RWPE2 (cell line): Measurements from ENCODE around the gene CCDC170.

Experiments used
- ATAC-seq: fragments of 200-7000 bp; cut with Tn5 transposase; 3 replicates; pipeline ENCODE4 v1.9.1; 2021; ENCODE audit warnings: low read depth
- DNase-seq: peaks from one replicate; pipeline ENCODE4 v3.0.0-alpha.2; 2020; ENCODE audit warnings: low spot score
- H3K27ac ChIP-seq: fragments of 450-650 bp; 2 replicates; pipeline ENCODE4 v1.5.1; 2017; ENCODE audit warnings: mild to moderate bottlenecking; ENCODE audit not compliant: poor library complexity, severe bottlenecking
- H3K27me3 ChIP-seq: fragments of 250-450 bp; sonication (Bioruptor Pico); 2 replicates; pipeline ENCODE4 v1.5.1; 2021; ENCODE audit warnings: mild to moderate bottlenecking, moderate library complexity; ENCODE audit not compliant: insufficient read depth, poor library complexity, severe bottlenecking
- H3K36me3 ChIP-seq: fragments of 250-450 bp; sonication (Bioruptor Pico); 2 replicates; pipeline ENCODE4 v1.5.1; 2020; ENCODE audit warnings: low read depth, mild to moderate bottlenecking, moderate library complexity
- H3K4me1 ChIP-seq: fragments of 250-450 bp; sonication (Bioruptor Pico); 2 replicates; pipeline ENCODE4 v1.5.1; 2021; ENCODE audit warnings: mild to moderate bottlenecking, moderate library complexity; ENCODE audit not compliant: insufficient read depth, poor library complexity, severe bottlenecking
- H3K4me3 ChIP-seq: fragments of 250-450 bp; sonication (Bioruptor Pico); 2 replicates; pipeline ENCODE4 v1.5.1; 2021; ENCODE audit warnings: mild to moderate bottlenecking, moderate library complexity; ENCODE audit not compliant: severe bottlenecking
- H3K9me3 ChIP-seq: fragments of 250-450 bp; sonication (Bioruptor Pico); 2 replicates; pipeline ENCODE4 v1.5.1; 2021; ENCODE audit warnings: mild to moderate bottlenecking, moderate library complexity; ENCODE audit not compliant: severe bottlenecking
- CTCF ChIP-seq: fragments of 450-650 bp; IDR thresholded peaks from one replicate; pipeline ENCODE4 v1.5.1; 2017; ENCODE audit warnings: mild to moderate bottlenecking, moderate library complexity; ENCODE audit not compliant: poor library complexity, severe bottlenecking

The CCDC170 gene

DNA sequence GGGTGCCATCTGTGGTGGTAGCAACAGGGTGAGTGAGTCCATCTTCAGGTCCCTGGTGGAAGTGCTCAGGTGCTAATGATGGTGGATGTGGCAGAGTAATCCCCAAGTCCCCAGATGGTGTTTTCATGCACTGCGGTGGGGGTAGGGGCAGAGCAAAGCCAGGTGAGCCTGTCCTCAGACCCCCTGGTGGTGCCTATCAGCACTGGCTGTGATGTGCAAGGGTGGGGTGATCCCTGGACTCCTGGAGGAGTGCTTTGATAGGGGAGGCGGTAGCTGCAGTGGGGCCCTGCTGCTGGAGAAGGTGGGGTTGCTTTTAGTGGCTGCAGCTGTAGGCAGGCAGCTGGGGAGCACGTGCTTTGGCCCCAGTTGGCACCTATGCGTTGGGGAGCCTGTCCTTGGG lies 70.8 kb downstream of the CCDC170 start:
- H3K9me3 ChIP-seq: peaks cover 8% of the 10 kb centered on the region
- no peaks in the 10 kb centered on the region for H3K36me3 ChIP-seq
- H3K4me1 ChIP-seq: no peaks in the 10 kb centered on the region
- no peak for ATAC-seq
- TF ChIP-seq CTCF: no peak
- DNase-seq: no peak
- no peak overlapping the region for H3K27ac ChIP-seq
- H3K27me3 ChIP-seq: no peaks in the 10 kb centered on the region
- no peak overlapping the region for H3K4me3 ChIP-seq

DNA sequence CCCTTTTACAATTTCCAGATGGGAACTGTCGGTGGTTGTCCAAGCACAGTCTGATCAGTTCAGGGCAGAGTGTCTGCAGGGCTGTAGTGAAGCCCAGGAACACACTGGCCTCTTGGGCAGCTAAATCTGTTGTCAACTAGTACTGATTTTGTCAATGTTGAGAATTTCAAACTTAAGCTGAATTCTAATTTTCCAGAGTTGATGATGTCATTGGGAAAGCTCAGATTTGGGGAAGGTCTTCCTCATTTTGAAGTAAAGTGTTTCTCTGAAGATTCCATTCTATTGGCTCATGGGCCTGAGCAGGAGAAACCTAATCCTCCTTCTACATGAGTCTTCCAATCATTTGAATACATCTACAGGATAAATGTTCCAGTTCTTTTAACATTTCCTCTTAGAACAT lies 72.1 kb downstream of the CCDC170 start:
- DNase-seq: no peak
- no peaks in the 10 kb centered on the region for H3K4me1 ChIP-seq
- TF ChIP-seq CTCF: no peak
- H3K27ac ChIP-seq: no peak overlapping the region
- H3K27me3 ChIP-seq: no peaks in the 10 kb centered on the region
- ATAC-seq: no peak
- H3K9me3 ChIP-seq: peaks cover 8% of the 10 kb centered on the region
- no peak overlapping the region for H3K4me3 ChIP-seq
- no peaks in the 10 kb centered on the region for H3K36me3 ChIP-seq

GRCh38 chr6:151566557-151566956 lies 72.7 kb downstream of the CCDC170 start:
- H3K4me3 ChIP-seq: no peak overlapping the region
- H3K4me1 ChIP-seq: no peaks in the 10 kb centered on the region
- no peaks in the 10 kb centered on the region for H3K36me3 ChIP-seq
- H3K27me3 ChIP-seq: no peaks in the 10 kb centered on the region
- no peak for TF ChIP-seq CTCF
- no peak for ATAC-seq
- H3K27ac ChIP-seq: no peak overlapping the region
- peaks cover 4% of the 10 kb centered on the region for H3K9me3 ChIP-seq
- DNase-seq: no peak

GRCh38 chr6:151576633-151577032 lies 82.8 kb downstream of the CCDC170 start:
- H3K4me1 ChIP-seq: no peaks in the 10 kb centered on the region
- TF ChIP-seq CTCF: no peak
- no peaks in the 10 kb centered on the region for H3K9me3 ChIP-seq
- no peaks in the 10 kb centered on the region for H3K36me3 ChIP-seq
- H3K27me3 ChIP-seq: no peaks in the 10 kb centered on the region
- ATAC-seq (no peak), DNase-seq (no peak)
- H3K4me3 ChIP-seq: no peak overlapping the region
- no peak overlapping the region for H3K27ac ChIP-seq

DNA sequence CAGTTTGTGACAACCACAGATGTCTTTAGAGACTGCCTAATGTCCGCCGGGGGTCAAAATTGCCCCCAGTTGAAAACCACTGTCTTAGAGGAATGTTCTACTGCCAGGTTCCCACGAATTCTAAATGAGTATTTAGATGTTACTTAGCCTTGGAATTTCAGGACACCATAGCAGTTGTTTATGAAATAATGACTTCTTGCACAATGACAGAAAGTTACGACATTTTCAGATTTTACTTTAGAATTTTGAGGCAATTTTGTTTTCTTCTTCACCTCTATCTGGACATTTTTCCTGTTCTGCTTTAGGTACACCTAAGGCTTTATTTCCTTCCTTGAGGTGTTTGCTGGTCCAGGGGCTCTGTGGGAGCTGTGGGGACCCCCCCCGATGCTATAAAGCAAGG lies 83.4 kb downstream of the CCDC170 start:
- no peak overlapping the region for H3K4me3 ChIP-seq
- no peaks in the 10 kb centered on the region for H3K27me3 ChIP-seq
- no peak overlapping the region for H3K27ac ChIP-seq
- ATAC-seq (no peak), DNase-seq (no peak)
- H3K4me1 ChIP-seq: no peaks in the 10 kb centered on the region
- TF ChIP-seq CTCF: no peak
- no peaks in the 10 kb centered on the region for H3K9me3 ChIP-seq
- H3K36me3 ChIP-seq: no peaks in the 10 kb centered on the region
